H9 (cell line): ENCODE results near the gene FBXL7. TPM values are rescaled to one million over a fixed set of nuclear protein-coding genes. Genes with fewer than 3 reads are reported as not detected.

ENCODE experiments used
- DNase-seq: peaks from one replicate; pipeline ENCODE4 v3.0.0-alpha.2; 2017
- H2AFZ ChIP-seq: one replicate; pipeline ENCODE4 v1.6.1; 2013; ENCODE audit warnings: mild to moderate bottlenecking, low read length, control low read depth, moderate library complexity
- H2AK5ac ChIP-seq: 2 replicates; pipeline ENCODE4 v1.6.1; 2013; ENCODE audit warnings: low read length, control low read depth, mixed read lengths; ENCODE audit not compliant: insufficient read length
- H2BK120ac ChIP-seq: one replicate; pipeline ENCODE4 v1.6.1; 2013; ENCODE audit warnings: low read depth, mild to moderate bottlenecking, low read length, control low read depth, inconsistent platforms; ENCODE audit not compliant: poor library complexity, severe bottlenecking
- H2BK12ac ChIP-seq: 2 replicates; pipeline ENCODE4 v1.6.1; 2013; ENCODE audit warnings: low read length, control low read depth, mixed read lengths, low read depth; ENCODE audit not compliant: insufficient read length
- H2BK15ac ChIP-seq: 2 replicates; pipeline ENCODE4 v1.6.1; 2013; ENCODE audit warnings: low read depth, low read length, control low read depth
- H2BK20ac ChIP-seq: one replicate; pipeline ENCODE4 v1.6.1; 2013; ENCODE audit warnings: low read depth, mild to moderate bottlenecking, low read length, control low read depth, inconsistent platforms; ENCODE audit not compliant: poor library complexity, severe bottlenecking
- H2BK5ac ChIP-seq: 2 replicates; pipeline ENCODE4 v1.6.1; 2013; ENCODE audit warnings: low read length, control low read depth, mixed read lengths; ENCODE audit not compliant: insufficient read length
- H3K14ac ChIP-seq: 2 replicates; pipeline ENCODE4 v1.6.1; 2013; ENCODE audit warnings: low read length, control low read depth; ENCODE audit not compliant: insufficient read depth
- H3K18ac ChIP-seq: 2 replicates; pipeline ENCODE4 v1.6.1; 2013; ENCODE audit warnings: low read depth, mild to moderate bottlenecking, mixed read lengths, low read length, control low read depth; ENCODE audit not compliant: insufficient read length
- H3K23ac ChIP-seq: 2 replicates; pipeline ENCODE4 v1.6.1; 2013; ENCODE audit warnings: low read length, control low read depth, mixed read lengths, low read depth; ENCODE audit not compliant: insufficient read length
- H3K23me2 ChIP-seq: 2 replicates; pipeline ENCODE4 v1.6.1; 2013; ENCODE audit warnings: low read depth, mild to moderate bottlenecking, mixed read lengths, low read length, control low read depth; ENCODE audit not compliant: insufficient read length, poor library complexity, severe bottlenecking
- H3K27ac ChIP-seq: 2 replicates; pipeline ENCODE4 v1.5.1; 2013; ENCODE audit warnings: low read length, control low read depth, mixed read lengths, low read depth; ENCODE audit not compliant: insufficient read length
- H3K27me3 ChIP-seq: 2 replicates; pipeline ENCODE4 v1.6.1; 2013; ENCODE audit warnings: low read length, control low read depth, inconsistent platforms; ENCODE audit not compliant: insufficient read depth
- H3K4ac ChIP-seq: 2 replicates; pipeline ENCODE4 v1.6.1; 2013; ENCODE audit warnings: low read depth, mild to moderate bottlenecking, control low read depth, inconsistent platforms, low read length, moderate library complexity
- H3K4me1 ChIP-seq: 2 replicates; pipeline ENCODE4 v1.6.1; 2013; ENCODE audit warnings: low read length, control low read depth, inconsistent platforms; ENCODE audit not compliant: insufficient read depth
- H3K4me2 ChIP-seq: 2 replicates; pipeline ENCODE4 v1.6.1; 2013; ENCODE audit warnings: low read length, control low read depth, mixed read lengths; ENCODE audit not compliant: insufficient read length, insufficient read depth
- H3K56ac ChIP-seq: 2 replicates; pipeline ENCODE4 v1.6.1; 2013; ENCODE audit warnings: low read depth, mild to moderate bottlenecking, mixed read lengths, low read length, control low read depth; ENCODE audit not compliant: insufficient read length
- H3K79me1 ChIP-seq: 2 replicates; pipeline ENCODE4 v1.6.1; 2013; ENCODE audit warnings: low read depth, mild to moderate bottlenecking, moderate library complexity, low read length, control low read depth, inconsistent platforms; ENCODE audit not compliant: insufficient read depth, poor library complexity, severe bottlenecking
- H3K79me2 ChIP-seq: 2 replicates; pipeline ENCODE4 v1.6.1; 2013; ENCODE audit warnings: low read length, control low read depth, inconsistent platforms; ENCODE audit not compliant: insufficient read depth
- H3K9ac ChIP-seq: 2 replicates; pipeline ENCODE4 v1.6.1; 2013; ENCODE audit warnings: low read length, control low read depth, mixed read lengths; ENCODE audit not compliant: insufficient read length; ENCODE audit errors: extremely low read depth
- H3K9me3 ChIP-seq: one replicate; pipeline ENCODE4 v1.6.1; 2013; ENCODE audit warnings: low read depth, low read length, inconsistent platforms; ENCODE audit not compliant: control insufficient read depth
- H3T11ph ChIP-seq: one replicate; pipeline ENCODE4 v1.6.1; 2013; ENCODE audit warnings: mild to moderate bottlenecking, low read length, control low read depth, inconsistent platforms
- H4K20me1 ChIP-seq: one replicate; pipeline ENCODE4 v1.6.1; 2013; ENCODE audit not compliant: control insufficient read depth, insufficient read length, insufficient read depth
- H4K5ac ChIP-seq: 2 replicates; pipeline ENCODE4 v1.6.1; 2013; ENCODE audit warnings: low read depth, mild to moderate bottlenecking, mixed read lengths, low read length, control low read depth; ENCODE audit not compliant: insufficient read length
- H4K8ac ChIP-seq: replicated peaks from 2 replicates; pipeline ENCODE4 v1.6.1; 2013; ENCODE audit warnings: low read length, control low read depth, mixed read lengths, low read depth; ENCODE audit not compliant: insufficient read length
- H4K91ac ChIP-seq: 2 replicates; pipeline ENCODE4 v1.6.1; 2013; ENCODE audit warnings: low read depth, mild to moderate bottlenecking, moderate library complexity, mixed read lengths, low read length, control low read depth; ENCODE audit not compliant: insufficient read length
- H3K27ac Mint-ChIP-seq, 3 experiments: 2 replicates in 2 of 3; 3 replicates in 1 of 3; pipeline ENCODE4 v1.8.0; 2020 to 2021; ENCODE audit warnings: mixed read lengths in 3 of 3, mild to moderate bottlenecking in 1 of 3, moderate library complexity in 1 of 3
- H3K27me3 Mint-ChIP-seq: 2 replicates; pipeline ENCODE4 v1.8.0; 2021; ENCODE audit warnings: low read depth, mild to moderate bottlenecking, moderate library complexity, mixed read lengths
- H3K36me3 Mint-ChIP-seq, 3 experiments: 2 replicates in 2 of 3; 3 replicates in 1 of 3; pipeline ENCODE4 v1.8.0; 2020 to 2021; ENCODE audit warnings: low read depth in 3 of 3, mixed read lengths in 3 of 3; ENCODE audit not compliant: insufficient read depth in 1 of 3
- H3K4me1 Mint-ChIP-seq, 2 experiments: 2 replicates each; pipeline ENCODE4 v1.8.0; 2020; ENCODE audit warnings: mixed read lengths in 2 of 2
- H3K4me3 Mint-ChIP-seq, 2 experiments: 2 replicates in 1 of 2; 3 replicates in 1 of 2; pipeline ENCODE4 v1.8.0; 2020 to 2021; ENCODE audit warnings: mild to moderate bottlenecking in 2 of 2, mixed read lengths in 2 of 2, moderate library complexity in 1 of 2
- H3K9me3 Mint-ChIP-seq, 2 experiments: 2 replicates in 1 of 2; 3 replicates in 1 of 2; pipeline ENCODE4 v1.8.0; 2020; ENCODE audit warnings: mild to moderate bottlenecking in 2 of 2, mixed read lengths in 2 of 2, moderate library complexity in 1 of 2
- CTCF ChIP-seq: fragments of 200-600 bp; sonication (generic); conservative IDR thresholded peaks from 3 replicates; pipeline ENCODE4 v1.8.0; 2021; ENCODE audit warnings: antibody characterized with exemption, mild to moderate bottlenecking
- total RNA-seq: library from RNA; stranded (reverse); gene quantifications from 2 replicates; pipeline ENCODE4 v1.2.1, GENCODE V29; 2021

Gene FBXL7
- total RNA-seq, 1 experiment from 2014 or later = 14.6 TPM

GRCh38 chr5:15763754-15764153 lies 263.8 kb downstream of the FBXL7 start:
- H3K79me1 ChIP-seq = no peaks in the 10 kb centered on the region
- no peak for DNase-seq

More at GRCh38 chr5:15763754-15764153, 263.8 kb downstream of the FBXL7 start:
- H3K27me3 Mint-ChIP-seq = no peaks in the 10 kb centered on the region
- Histone ChIP-seq H2BK15ac (no peak overlapping the region), H4K5ac (no peak overlapping the region), H3K4me2 (no peak overlapping the region), H3T11ph (no peak overlapping the region), H3K9ac (no peak overlapping the region), H3K56ac (no peak overlapping the region), H3K27me3 (no peaks in the 10 kb centered on the region), H2AK5ac (no peak overlapping the region), H3K4ac (no peak overlapping the region), H2BK120ac (no peak overlapping the region), H2BK20ac (no peak overlapping the region), H4K8ac (no peak overlapping the region), H4K20me1 (no peaks in the 10 kb centered on the region), H2AFZ (no peak overlapping the region), H3K27ac (no peak overlapping the region), H3K14ac (no peak overlapping the region), H3K79me2 (no peaks in the 10 kb centered on the region), H3K18ac (no peak overlapping the region), H3K23me2 (no peaks in the 10 kb centered on the region), H3K4me1 (0 out of 2 replicates have a peak, but pooled peaks cover 2% of the 10 kb centered on the region), H3K23ac (no peak overlapping the region), H4K91ac (no peak overlapping the region), H3K9me3 (no peaks in the 10 kb centered on the region), H2BK12ac (no peak overlapping the region), H2BK5ac (no peak overlapping the region)
- peaks cover 6 to 7% of the 10 kb centered on the region in 2 experiments for H3K4me1 Mint-ChIP-seq
- H3K9me3 Mint-ChIP-seq = no peaks in the 10 kb centered on the region
- no peak overlapping the region for H3K27ac Mint-ChIP-seq
- peaks cover 0 to 4% (median 0%) of the 10 kb centered on the region in 3 experiments; a peak in 1 of 7 replicates for H3K36me3 Mint-ChIP-seq
- no peak for TF ChIP-seq CTCF
- no peak overlapping the region for H3K4me3 Mint-ChIP-seq
